ENCODE results near the gene TMTC1. TPM values are rescaled to one million over a fixed set of nuclear protein-coding genes. Genes with fewer than 3 reads are reported as not detected.

The TMTC1 gene
- total and polyA plus RNA-seq, 12 donors, result 5.1 to 82.2 (median 41.8) TPM

GRCh38 chr12:29608581-29608980 is 175.2 kb downstream of the TMTC1 start:
- H3K4me1 ChIP-seq (replicated peaks in 1 of 2), result peaks cover 0 to 20% of the 10 kb centered on the region in 2 donors
- H3K9me3 ChIP-seq (replicated peaks in 1 of 3), result no peaks in the 10 kb centered on the region
- no peak overlapping the region for H3K4me3 ChIP-seq
- 67 to 82% (median 76%) methylated on average over 7 of the region's 7 CpGs for WGBS, 4 donors
- no peaks in the 10 kb centered on the region for H3K36me3 ChIP-seq (replicated peaks in 1 of 2)
- no peak for DNase-seq
- no peaks in the 10 kb centered on the region for H3K27me3 ChIP-seq
- TF ChIP-seq POLR2A (IDR thresholded peaks at IDR 0.05), result no peak
- no peak for TF ChIP-seq CTCF (IDR thresholded peaks at IDR 0.05)
- intact Hi-C loops (cut with DNase I), result no loop called here
- no peak overlapping the region for H3K27ac ChIP-seq

- intact Hi-C loops (cut with DNase I), result no loop called here
Observed at GRCh38 chr12:29599381-29599780, 184.4 kb downstream of the TMTC1 start.

GRCh38 chr12:29595071-29595755 is 188.5 kb downstream of the TMTC1 start:
- 93 to 95% (median 94%) methylated on average over 1 of the region's 1 CpG for WGBS, 4 donors
- no peaks in the 10 kb centered on the region for H3K4me1 ChIP-seq (replicated peaks in 1 of 2)
- DNase-seq, result no peak
- no peaks in the 10 kb centered on the region for H3K27me3 ChIP-seq
- no peak overlapping the region for H3K4me3 ChIP-seq
- intact Hi-C loops (cut with DNase I), result no loop called here
- H3K27ac ChIP-seq, result no peak overlapping the region
- no peak for TF ChIP-seq POLR2A (IDR thresholded peaks at IDR 0.05)
- TF ChIP-seq CTCF (IDR thresholded peaks at IDR 0.05), result no peak
- no peaks in the 10 kb centered on the region for H3K36me3 ChIP-seq (replicated peaks in 1 of 2)
- no peaks in the 10 kb centered on the region for H3K9me3 ChIP-seq (replicated peaks in 1 of 3)

More at GRCh38 chr12:29599381-29599780, 184.4 kb downstream of the TMTC1 start:
- Histone ChIP-seq H3K4me1 (replicated peaks in 1 of 2) (no peaks in the 10 kb centered on the region), H3K36me3 (replicated peaks in 1 of 2) (no peaks in the 10 kb centered on the region), H3K4me3 (no peak overlapping the region), H3K9me3 (replicated peaks in 1 of 3) (no peaks in the 10 kb centered on the region), H3K27me3 (no peaks in the 10 kb centered on the region), H3K27ac (no peak overlapping the region)
- no peak for TF ChIP-seq POLR2A (IDR thresholded peaks at IDR 0.05)
- no peak for TF ChIP-seq CTCF (IDR thresholded peaks at IDR 0.05)
- WGBS, 4 donors, result 71 to 89% (median 74%) methylated on average over 3 of the region's 3 CpGs
- DNase-seq, result peak in 1 of 7 donors; percentile 8

GRCh38 chr12:29593001-29593400 is 190.7 kb downstream of the TMTC1 start:
- intact Hi-C loops (cut with DNase I), result no loop called here
- WGBS, 4 donors, result 85 to 98% (median 91%) methylated on average over 2 of the region's 2 CpGs
- DNase-seq, result no peak

More at GRCh38 chr12:29593001-29593400, 190.7 kb downstream of the TMTC1 start:
- Histone ChIP-seq H3K27ac (no peak overlapping the region), H3K9me3 (replicated peaks in 1 of 3) (no peaks in the 10 kb centered on the region), H3K4me1 (replicated peaks in 1 of 2) (peaks cover 0 to 4% of the 10 kb centered on the region in 2 donors), H3K36me3 (replicated peaks in 1 of 2) (no peaks in the 10 kb centered on the region), H3K27me3 (no peaks in the 10 kb centered on the region), H3K4me3 (no peak overlapping the region)
- TF ChIP-seq CTCF (IDR thresholded peaks at IDR 0.05) (no peak), POLR2A (IDR thresholded peaks at IDR 0.05) (no peak)
